ENCODE data around the gene RASSF8.

The RASSF8 gene

GRCh38 chr12:25958428-25959070 is at the start of gene RASSF8:
Gene RASSF8 (plus strand): TSS chr12:25958682. CDS start chr12:26055344, 96,662 bp downstream.
- H3K4me3 ChIP-seq (ENCODE audit: low read length): peak within 1 kb of the TSS; percentile 71
- DNase-seq (ENCODE audit: low read depth): no peak
- no peak for TF ChIP-seq CTCF (conservative IDR thresholded peaks at IDR 0.05; ENCODE audit: low read depth, low read length)

- H3K4me3 ChIP-seq (ENCODE audit: low read length): no peak overlapping the region
- no peak for TF ChIP-seq CTCF (conservative IDR thresholded peaks at IDR 0.05; ENCODE audit: low read depth, low read length)
- no peak for DNase-seq (ENCODE audit: low read depth)
Measured at GRCh38 chr12:25914551-25914950, 43.9 kb upstream of the RASSF8 start.

GRCh38 chr12:25924491-25925001 is 33.9 kb upstream of the RASSF8 start:
- no peak overlapping the region for H3K4me3 ChIP-seq (ENCODE audit: low read length)
- DNase-seq (ENCODE audit: low read depth): no peak
- no peak for TF ChIP-seq CTCF (conservative IDR thresholded peaks at IDR 0.05; ENCODE audit: low read depth, low read length)

- no peak for TF ChIP-seq CTCF (conservative IDR thresholded peaks at IDR 0.05; ENCODE audit: low read depth, low read length)
- no peak for DNase-seq (ENCODE audit: low read depth)
- no peak overlapping the region for H3K4me3 ChIP-seq (ENCODE audit: low read length)
Measured at GRCh38 chr12:25925064-25925463, 33.4 kb upstream of the RASSF8 start.

- no peak for TF ChIP-seq CTCF (conservative IDR thresholded peaks at IDR 0.05; ENCODE audit: low read depth, low read length)
Measured at GRCh38 chr12:25926536-25926935, 31.9 kb upstream of the RASSF8 start.

GRCh38 chr12:25929142-25929541 is 29.3 kb upstream of the RASSF8 start:
- no peak for DNase-seq (ENCODE audit: low read depth)
- no peak overlapping the region for H3K4me3 ChIP-seq (ENCODE audit: low read length)
- TF ChIP-seq CTCF (conservative IDR thresholded peaks at IDR 0.05; ENCODE audit: low read depth, low read length): no peak

More at GRCh38 chr12:25926536-25926935, 31.9 kb upstream of the RASSF8 start:
- no peak for DNase-seq (ENCODE audit: low read depth)
- H3K4me3 ChIP-seq (ENCODE audit: low read length): no peak overlapping the region

- no peak overlapping the region for H3K4me3 ChIP-seq (ENCODE audit: low read length)
- TF ChIP-seq CTCF (conservative IDR thresholded peaks at IDR 0.05; ENCODE audit: low read depth, low read length): no peak
- peak; percentile 96 for DNase-seq (ENCODE audit: low read depth)
Measured at GRCh38 chr12:25932971-25933370, 25.5 kb upstream of the RASSF8 start.

Measured in retinal pigment epithelial cell (primary cell).